Measurements from ENCODE around the gene ATP1A1.

- TF ChIP-seq ZNF384 (IDR thresholded peaks at IDR 0.05) (no peak), FOXA1 (IDR thresholded peaks at IDR 0.05) (no peak), SUZ12 (IDR thresholded peaks at IDR 0.05) (no peak), TARDBP (IDR thresholded peaks at IDR 0.05) (no peak), CTBP1 (IDR thresholded peaks at IDR 0.05; ENCODE audit: borderline replicate concordance) (no peak), BHLHE40 (IDR thresholded peaks at IDR 0.05; ENCODE audit: borderline replicate concordance) (no peak), ELF4 (IDR thresholded peaks at IDR 0.05) (no peak), FOXM1 (IDR thresholded peaks at IDR 0.05; ENCODE audit: borderline replicate concordance) (no peak), SP1 (IDR thresholded peaks at IDR 0.05) (no peak)
Observed at GRCh38 chr1:116332451-116332850, 40.6 kb upstream of the ATP1A1 start.
